Inferior parietal cortex (tissue), 1 donor: ENCODE measurements around the gene PRSS21.

Experiments
- DNase-seq: peaks from one replicate; pipeline ENCODE4 v3.0.0-alpha.2; 2016; ENCODE audit errors: extremely low spot score

Gene PRSS21

GRCh38 chr16:2825906-2826305 lies 8.9 kb downstream of the PRSS21 start:
- no peak for DNase-seq

DNA sequence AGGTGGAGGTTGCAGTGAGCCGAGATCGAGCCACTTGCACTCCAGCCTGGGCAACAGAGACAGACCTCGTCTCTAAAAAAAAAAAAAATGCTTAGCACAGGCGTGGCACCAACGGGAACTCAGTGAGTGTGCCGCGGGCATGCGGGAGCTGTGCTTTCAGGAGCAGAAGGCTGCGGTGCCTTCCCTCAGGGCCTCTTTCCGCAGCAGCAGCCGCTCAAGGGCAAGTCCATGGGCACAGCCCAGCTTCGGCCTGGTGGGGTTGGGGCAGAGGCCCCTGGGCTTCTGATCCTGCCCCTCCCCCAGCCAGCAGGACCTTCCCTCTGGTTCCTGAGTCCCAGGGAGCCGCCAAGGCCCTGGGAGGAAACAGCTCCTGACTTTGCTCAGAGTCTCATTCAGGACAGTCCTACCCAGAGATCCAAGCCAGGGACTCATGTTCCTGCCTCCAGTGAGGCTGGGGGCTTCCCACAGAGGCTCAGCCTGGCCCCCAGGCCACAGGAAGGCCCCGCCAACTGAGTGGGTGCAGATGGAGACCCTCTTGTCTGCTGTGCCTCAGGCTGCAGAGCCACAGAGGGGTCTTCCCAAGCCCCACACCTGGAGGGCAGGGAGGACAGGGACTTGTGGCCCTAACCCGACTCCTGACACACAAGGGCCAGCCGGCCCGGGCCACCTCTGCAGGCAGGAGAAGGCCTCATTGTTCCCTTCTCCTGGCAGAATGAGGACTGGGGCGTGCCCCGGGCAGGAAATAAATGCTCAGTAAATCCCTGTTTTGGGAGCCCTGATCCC lies 9.7 kb downstream of the PRSS21 start:
- no peak for DNase-seq

DNA sequence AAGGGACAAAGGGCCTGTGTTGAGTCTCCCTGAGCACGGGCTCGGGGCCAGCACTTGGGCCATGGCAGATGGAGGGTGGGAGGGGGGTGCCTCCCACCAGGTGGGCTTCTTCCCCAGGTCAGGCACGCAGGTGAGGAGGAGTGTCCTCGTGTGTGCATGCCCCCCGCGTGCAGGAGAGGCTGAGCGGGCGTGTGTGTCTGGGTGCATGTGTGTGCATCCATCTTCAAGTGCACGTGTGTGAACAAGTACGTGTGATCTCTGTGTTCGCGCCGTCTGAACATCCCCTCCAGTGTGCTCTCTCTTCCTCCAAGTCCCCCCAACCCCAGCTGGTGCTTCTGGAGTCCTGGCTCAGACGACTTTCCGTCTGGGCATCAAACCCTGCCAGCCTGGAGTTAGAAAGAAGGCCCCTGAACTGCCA lies 10.3 kb downstream of the PRSS21 start:
- DNase-seq = no peak

DNA sequence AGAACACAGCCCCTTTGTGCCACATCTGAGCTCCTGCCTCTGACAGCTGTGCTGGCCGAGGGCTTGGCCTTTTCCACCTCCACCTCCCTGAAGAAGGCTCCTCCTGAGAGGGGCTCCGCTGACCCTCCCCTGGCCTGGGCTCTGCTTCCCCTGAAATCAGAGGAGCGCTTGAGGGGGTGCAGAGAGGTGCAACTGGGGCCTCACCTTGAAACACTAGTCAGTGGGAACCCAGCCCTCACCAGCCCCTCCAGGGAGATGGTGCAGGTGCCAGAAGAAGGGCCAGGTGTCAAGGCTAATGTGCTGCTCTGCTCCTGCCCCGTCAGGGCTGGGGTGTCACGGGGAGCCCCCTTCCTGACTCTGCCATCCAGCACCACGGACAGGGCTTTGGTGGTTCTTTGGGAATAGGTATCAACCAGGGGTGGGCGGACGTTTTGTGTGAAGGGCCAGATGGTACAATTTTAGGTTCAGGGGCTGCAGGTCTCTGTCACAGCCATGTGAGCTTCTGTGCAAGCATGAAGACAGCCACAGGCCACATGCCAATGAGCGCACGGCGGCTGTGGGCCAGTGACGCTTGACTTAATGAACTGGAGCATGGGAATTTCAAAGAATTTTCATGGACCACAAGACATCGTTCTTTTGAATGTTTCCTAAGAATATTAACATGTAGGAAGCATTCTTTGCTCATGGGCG lies 10.9 kb downstream of the PRSS21 start:
- DNase-seq = no peak

DNA sequence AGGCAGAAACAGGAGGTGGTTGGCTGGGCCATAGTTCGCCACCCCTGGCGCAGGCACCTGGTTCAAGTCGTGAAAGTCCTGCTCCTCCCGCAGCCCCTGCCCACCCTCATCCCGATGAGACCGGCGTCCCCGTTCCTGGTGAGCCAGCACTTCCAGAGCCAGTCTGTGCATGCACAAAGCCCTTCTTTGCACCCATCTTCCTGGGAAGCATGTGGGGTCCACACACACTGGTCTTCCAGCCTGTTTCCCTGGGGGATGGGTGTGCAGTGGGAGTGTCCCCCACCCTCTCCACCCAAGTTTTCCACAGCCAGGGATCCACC lies 11.4 kb downstream of the PRSS21 start:
- no peak for DNase-seq

DNA sequence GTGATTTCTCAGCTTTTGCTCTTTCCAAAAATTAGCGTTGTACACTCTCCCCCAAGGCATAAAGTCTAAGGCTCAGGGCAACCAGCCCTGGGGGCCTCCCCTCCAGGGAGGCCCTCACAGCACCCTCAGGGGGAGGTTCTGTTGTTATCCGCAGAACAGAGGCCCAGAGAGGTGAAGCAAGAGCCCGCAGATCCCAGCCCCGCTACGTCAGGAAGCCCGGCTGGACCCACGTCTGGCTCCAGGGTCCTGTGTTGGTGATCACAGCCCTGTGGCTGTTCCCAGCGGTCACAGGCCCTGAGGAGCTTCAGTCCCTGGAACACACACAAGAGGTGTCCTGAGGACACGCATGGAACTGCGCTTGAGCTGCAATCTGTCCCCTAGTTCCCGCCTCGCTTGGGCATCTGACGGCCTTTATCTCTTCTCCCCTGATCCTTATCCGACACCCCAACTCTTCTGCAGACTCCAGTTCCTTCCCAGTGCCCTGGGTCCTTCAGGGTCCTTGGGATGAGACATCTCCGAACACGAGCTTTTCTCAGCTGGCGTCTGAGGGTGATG lies 11.9 kb downstream of the PRSS21 start:
- DNase-seq = no peak

DNA sequence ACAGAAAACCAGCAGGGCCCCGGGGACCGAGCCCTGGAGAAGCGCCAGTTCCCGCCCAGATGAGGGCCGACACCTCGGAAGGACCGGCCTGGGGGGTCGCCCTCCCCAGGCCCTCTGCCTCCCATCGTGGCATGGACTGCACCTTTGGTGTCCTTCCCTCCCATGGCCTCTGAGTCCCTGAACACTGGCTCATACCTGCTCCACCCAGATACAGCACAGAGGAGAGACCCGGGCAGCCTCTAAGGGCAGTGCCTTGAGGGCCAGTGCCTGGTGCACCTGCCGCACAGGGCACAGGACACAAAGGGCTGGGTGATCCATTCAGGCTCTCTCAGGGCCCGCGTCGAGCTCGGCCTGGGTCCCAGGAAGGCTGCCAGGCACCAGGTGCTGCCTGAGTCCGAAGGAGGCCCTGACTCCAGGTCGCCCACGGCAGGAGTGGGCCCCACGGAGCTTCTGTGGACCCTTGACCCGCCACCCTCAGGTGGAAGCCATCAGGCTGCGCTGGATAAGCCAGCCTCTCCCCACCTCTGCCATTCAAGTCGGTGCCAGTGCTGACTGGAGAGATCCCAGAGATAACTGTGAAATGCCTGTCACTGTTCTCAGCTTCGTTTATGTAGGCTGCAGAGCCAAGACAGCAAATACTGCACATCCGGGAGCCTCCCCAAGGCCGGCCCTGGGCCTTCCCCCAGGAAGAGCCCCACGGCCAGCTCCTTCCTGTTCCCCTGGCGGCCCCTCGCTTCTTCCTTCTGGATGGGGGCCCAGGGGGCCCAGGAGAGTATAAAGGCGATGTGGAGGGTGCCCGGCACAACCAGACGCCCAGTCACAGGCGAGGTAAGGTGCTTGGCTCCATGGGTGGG lies 12.7 kb downstream of the PRSS21 start, which contains the start of gene ZG16B:
TSS of gene ZG16B (plus strand) at position 803 of the 854 bp plus-strand sequence. CDS start 139 bp downstream, outside the sequence.
- no peak for DNase-seq

DNA sequence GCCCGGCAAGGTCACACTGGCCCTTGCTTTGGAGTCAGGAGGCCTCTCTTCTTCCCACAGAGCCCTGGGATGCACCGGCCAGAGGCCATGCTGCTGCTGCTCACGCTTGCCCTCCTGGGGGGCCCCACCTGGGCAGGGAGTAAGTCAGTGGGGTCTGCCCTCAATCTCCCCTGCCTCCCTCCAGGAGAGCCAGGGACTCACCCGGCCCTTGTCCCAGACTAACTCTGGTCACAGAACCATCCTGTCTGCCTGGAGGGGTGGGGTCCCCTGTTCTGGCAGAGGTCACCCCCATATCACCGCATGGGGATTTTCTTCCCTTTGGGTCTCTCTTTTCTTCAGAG lies 13.3 kb downstream of the PRSS21 start:
- no peak for DNase-seq

- no peak for DNase-seq
These were observed 14.2 kb downstream of the PRSS21 start for GRCh38 chr16:2831203-2831602.

GRCh38 chr16:2833776-2834175 lies 16.7 kb downstream of the PRSS21 start:
- DNase-seq = no peak

- no peak for DNase-seq
These were observed 17.9 kb downstream of the PRSS21 start for GRCh38 chr16:2834968-2835367.

GRCh38 chr16:2835638-2836493 lies 18.8 kb downstream of the PRSS21 start:
- peak; percentile 35 for DNase-seq

- DNase-seq = no peak
These were observed 19.8 kb downstream of the PRSS21 start for GRCh38 chr16:2836646-2837508.

GRCh38 chr16:2838928-2839327 lies 21.9 kb downstream of the PRSS21 start:
- DNase-seq = peak; percentile 56

DNA sequence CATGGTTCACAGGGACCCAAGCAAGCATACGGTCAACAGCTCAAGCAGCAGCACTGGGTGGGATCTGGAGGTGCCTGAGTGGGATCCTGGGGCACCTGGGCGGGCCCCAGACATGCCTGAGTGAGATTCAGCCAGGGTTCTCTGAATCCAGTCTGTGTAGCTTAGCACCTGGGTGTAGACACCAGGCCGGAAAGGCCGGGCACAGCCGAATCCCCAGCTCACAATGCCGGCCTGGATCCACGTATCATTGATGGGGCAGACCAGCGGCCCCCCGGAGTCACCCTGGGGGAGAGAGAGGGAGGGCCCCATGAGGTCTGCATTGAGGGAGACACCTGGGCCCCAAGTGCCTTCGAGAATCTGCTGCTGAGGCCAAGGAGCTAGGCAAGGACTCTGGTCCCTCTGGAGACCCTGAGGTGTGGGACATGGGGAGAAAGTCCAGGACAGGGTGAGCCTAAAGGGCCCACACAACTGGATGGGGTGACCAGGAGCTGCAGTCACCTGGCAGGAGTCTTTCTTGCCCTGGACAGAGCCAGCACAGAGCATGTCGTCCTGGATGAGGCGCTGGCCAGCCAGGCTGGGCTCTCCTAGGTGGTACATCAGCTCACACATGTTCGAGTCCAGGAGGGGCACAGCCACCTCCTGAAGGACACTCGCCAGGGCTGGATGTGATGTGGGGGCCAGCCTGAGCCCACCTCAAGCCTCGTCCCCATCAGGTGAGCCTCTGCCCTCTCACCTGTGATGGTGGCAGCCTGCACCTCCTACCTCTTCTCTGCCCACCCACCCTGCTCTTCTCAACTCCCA lies 22.8 kb downstream of the PRSS21 start:
- DNase-seq = no peak

- DNase-seq = no peak
These were observed 23.9 kb downstream of the PRSS21 start for GRCh38 chr16:2840914-2841313.

- DNase-seq = no peak
These were observed 24.7 kb downstream of the PRSS21 start for GRCh38 chr16:2841606-2842339.

GRCh38 chr16:2842340-2843000 lies 25.4 kb downstream of the PRSS21 start:
- peak; percentile 34 for DNase-seq
